Measurements from ENCODE around the gene LGALS9.
"Not testable (repeated sequence)": the region's sequence is repeated elsewhere in the genome, so short reads cannot be mapped to it uniquely, and the experiment has no call there.

GRCh38 chr17:27636005-27636520, 5.1 kb downstream of the LGALS9 start:
- not testable (repeated sequence) for TF ChIP-seq CTCF (IDR thresholded peaks at IDR 0.05; ENCODE audit: low read length); EZH2 (IDR thresholded peaks at IDR 0.05; ENCODE audit: borderline replicate concordance, low read length)
